Gastroesophageal sphincter (tissue), 4 donors: Measurements from ENCODE around the gene SCN1B. TPM values are rescaled to one million over a fixed set of nuclear protein-coding genes. Genes with fewer than 3 reads are reported as not detected.
"Not testable (repeated sequence)": the region's sequence is repeated elsewhere in the genome, so short reads cannot be mapped to it uniquely, and the experiment has no call there.

ENCODE experiments used
- ATAC-seq: fragments of 150-250 bp; one replicate; pipeline ENCODE4 v1.9.1; 2016; ENCODE audit warnings: mild to moderate bottlenecking, moderate library complexity
- H3K27ac ChIP-seq, 4 donors: fragments of 200-600 bp; sonication (generic) in 3 of 4; 1 replicate in 3 of 4; 2 replicates in 1 of 4; pipeline ENCODE4 v1.5.1; 2016 to 2019
- H3K27me3 ChIP-seq: fragments of 200-600 bp; sonication (generic); one replicate; pipeline ENCODE4 v1.5.1; 2019
- H3K36me3 ChIP-seq, 2 donors: fragments of 200-600 bp; sonication (generic); one replicate each; pipeline ENCODE4 v1.5.1; 2019; ENCODE audit warnings: control low read depth in 1 of 2
- H3K4me1 ChIP-seq, 3 donors: fragments of 200-600 bp; sonication (generic); 1 replicate in 2 of 3; 2 replicates in 1 of 3; pipeline ENCODE4 v1.5.1; 2016 to 2019; ENCODE audit warnings: control low read depth in 2 of 3
- H3K4me3 ChIP-seq, 2 donors: fragments of 200-600 bp; sonication (generic); one replicate each; pipeline ENCODE4 v1.5.1; 2019; ENCODE audit warnings: mild to moderate bottlenecking in 1 of 2, moderate library complexity in 1 of 2
- H3K9me3 ChIP-seq, 3 donors: fragments of 200-600 bp; sonication (generic); one replicate each; pipeline ENCODE4 v1.5.1; 2017 to 2019; ENCODE audit warnings: control low read depth in 2 of 3
- EP300 ChIP-seq: sonication (generic); formaldehyde crosslinking; IDR thresholded peaks from one replicate; pipeline ENCODE4 v1.6.1; 2017; ENCODE audit warnings: antibody characterized with exemption, mild to moderate bottlenecking
- POLR2A ChIP-seq, 2 donors: fragments of 450-650 bp; IDR thresholded peaks; one replicate each; pipeline ENCODE4 v1.6.1; 2017; ENCODE audit warnings: antibody characterized with exemption in 2 of 2, mild to moderate bottlenecking in 2 of 2, moderate library complexity in 1 of 2
- POLR2AphosphoS5 ChIP-seq: sonication (generic); formaldehyde crosslinking; IDR thresholded peaks from one replicate; pipeline ENCODE4 v1.6.1; 2017; ENCODE audit warnings: antibody characterized with exemption
- WGBS, 2 donors: methylation state at CpG; one replicate each; pipeline ENCODE4 v1.1.5; 2018; ENCODE audit warnings: low coverage in 1 of 2; 5-methylcytosine and 5-hydroxymethylcytosine counted together
- total RNA-seq, 4 donors: library from RNA; depleted of rRNA; stranded (reverse); fragments of >200 nt; gene quantifications; one replicate each; pipeline ENCODE4 v1.1.0, GENCODE V29; 2016
- TF ChIP-seq, protein P1 (sequence below), 4 experiments: fragments of 200-600 bp in 2 of 4; fragments of 450-650 bp in 2 of 4; sonication (generic) in 1 of 4; IDR thresholded peaks; one replicate each; pipeline ENCODE4 v1.5.1; 2017 to 2019; ENCODE audit warnings: antibody characterized with exemption in 4 of 4, mild to moderate bottlenecking in 2 of 4, moderate library complexity in 2 of 4

The SCN1B gene
- total RNA-seq, 4 donors from 2014 or later = 5.3 to 13.2 (median 9.5) TPM

DNA sequence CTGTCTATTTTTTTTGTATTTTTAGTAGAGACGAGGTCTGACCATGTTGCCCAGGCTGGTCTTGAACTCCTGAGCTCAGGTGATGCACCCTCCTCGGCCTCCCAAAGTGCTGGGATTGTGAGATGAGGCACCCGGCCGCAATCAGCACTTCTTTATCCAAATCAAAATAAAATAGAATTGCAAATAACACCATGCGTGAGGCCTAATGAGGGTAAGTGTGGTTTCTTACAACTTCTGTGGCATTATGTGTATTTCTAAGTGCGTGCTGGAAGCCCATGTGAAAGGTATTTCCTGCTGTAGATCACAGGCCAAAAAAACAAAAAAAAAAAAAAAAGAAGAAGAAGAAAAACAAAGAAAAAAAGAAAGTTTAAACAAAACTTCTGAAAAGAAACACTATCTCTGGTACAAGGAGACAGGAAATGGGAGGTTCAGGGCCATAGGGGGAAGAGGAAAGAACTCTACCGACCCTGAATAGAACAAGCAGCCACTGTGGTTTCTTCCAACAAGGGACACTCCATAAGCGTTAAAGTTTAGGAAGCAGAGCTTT, 33.1 kb upstream of the SCN1B start:
- ATAC-seq = no peak
- H3K9me3 ChIP-seq = no peaks in the 10 kb centered on the region
- peaks cover 0 to 57% (median 17%) of the 10 kb centered on the region in 3 donors for H3K4me1 ChIP-seq
- 48 to 68% methylated on average over 7 of the region's 8 CpGs for WGBS, 2 donors
- no peaks in the 10 kb centered on the region for H3K27me3 ChIP-seq
- H3K36me3 ChIP-seq = peaks cover 0 to 3% of the 10 kb centered on the region in 2 donors
- no peak overlapping the region for H3K4me3 ChIP-seq
- peak overlapping the region in 3 of 4 donors; percentile 34 to 53 (median 37) for H3K27ac ChIP-seq
- TF ChIP-seq EP300 = no peak
- no peak for TF ChIP-seq POLR2AphosphoS5
- TF ChIP-seq, protein P1, sequence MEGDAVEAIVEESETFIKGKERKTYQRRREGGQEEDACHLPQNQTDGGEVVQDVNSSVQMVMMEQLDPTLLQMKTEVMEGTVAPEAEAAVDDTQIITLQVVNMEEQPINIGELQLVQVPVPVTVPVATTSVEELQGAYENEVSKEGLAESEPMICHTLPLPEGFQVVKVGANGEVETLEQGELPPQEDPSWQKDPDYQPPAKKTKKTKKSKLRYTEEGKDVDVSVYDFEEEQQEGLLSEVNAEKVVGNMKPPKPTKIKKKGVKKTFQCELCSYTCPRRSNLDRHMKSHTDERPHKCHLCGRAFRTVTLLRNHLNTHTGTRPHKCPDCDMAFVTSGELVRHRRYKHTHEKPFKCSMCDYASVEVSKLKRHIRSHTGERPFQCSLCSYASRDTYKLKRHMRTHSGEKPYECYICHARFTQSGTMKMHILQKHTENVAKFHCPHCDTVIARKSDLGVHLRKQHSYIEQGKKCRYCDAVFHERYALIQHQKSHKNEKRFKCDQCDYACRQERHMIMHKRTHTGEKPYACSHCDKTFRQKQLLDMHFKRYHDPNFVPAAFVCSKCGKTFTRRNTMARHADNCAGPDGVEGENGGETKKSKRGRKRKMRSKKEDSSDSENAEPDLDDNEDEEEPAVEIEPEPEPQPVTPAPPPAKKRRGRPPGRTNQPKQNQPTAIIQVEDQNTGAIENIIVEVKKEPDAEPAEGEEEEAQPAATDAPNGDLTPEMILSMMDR (IDR thresholded peaks at IDR 0.05) = no peak
- TF ChIP-seq POLR2A (IDR thresholded peaks at IDR 0.05) = no peak

DNA sequence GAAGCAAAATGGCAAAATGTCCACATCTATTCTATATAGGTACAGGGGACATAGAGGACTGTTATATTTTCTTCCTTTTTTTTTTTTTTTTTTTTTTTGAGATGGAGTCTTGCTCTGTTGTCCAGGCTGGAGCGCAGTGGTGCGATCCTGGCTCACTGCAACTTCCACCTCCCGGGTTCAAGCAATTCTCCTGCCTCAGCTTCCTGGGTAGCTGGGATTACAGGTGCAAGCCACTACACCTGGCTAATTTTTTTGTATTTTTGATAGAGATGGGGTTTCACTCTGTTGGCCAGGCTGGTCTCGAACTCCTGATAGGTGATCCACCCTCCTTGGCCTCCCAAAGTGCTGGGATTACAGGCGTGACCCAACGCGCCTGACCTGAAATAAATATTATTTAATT, 32.0 kb upstream of the SCN1B start:
- not testable (repeated sequence) for H3K9me3 ChIP-seq, H3K36me3 ChIP-seq, ATAC-seq, H3K4me3 ChIP-seq, H3K27me3 ChIP-seq
- WGBS, 2 donors = 100% methylated on average over 4 of the region's 7 CpGs; no CpG with 5 or more reads in 1 of the 2 donors
- Histone ChIP-seq H3K4me1 (peaks cover 0 to 68% (median 25%) of the 10 kb centered on the region in 3 donors), H3K27ac (peak overlapping the region in 2 of 4 donors; percentile 99)

DNA sequence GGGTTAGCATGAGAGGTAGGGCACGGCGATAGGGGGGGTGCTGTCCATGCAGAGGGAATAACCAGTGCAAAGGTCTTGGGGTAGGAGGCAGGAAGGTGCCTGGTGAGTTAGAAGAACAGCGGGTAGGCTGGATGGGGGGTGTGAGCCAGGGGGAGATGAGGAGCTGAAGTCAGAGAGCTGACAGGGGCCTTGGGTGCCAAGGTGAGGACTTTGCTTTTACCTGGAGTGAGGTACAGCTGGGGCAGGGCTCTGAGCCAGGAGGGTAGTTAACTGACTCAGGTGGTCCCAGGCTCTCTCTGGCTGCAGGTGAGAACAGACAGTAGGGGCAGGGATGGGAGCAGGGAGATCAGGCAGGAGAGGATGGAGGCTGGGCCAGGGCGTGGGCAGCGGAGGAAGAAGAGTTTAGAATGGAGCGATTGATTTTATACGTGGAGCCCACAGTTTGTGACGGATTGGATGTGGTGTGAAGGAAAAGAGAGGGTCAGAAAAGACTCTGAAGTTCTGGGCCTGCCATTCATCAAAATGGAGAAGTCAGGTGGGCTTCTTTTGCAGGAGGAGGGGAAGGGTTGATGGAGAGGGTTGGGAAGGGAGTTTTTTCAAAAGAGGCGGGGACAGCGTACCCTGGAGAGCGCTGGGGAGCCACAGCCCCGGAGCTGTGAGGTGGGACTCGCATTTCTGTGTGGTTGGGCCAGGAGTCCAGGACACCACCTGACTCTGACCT, 31.3 kb upstream of the SCN1B start:
- Histone ChIP-seq H3K9me3 (no peaks in the 10 kb centered on the region), H3K4me1 (peaks cover 0 to 75% (median 29%) of the 10 kb centered on the region in 3 donors), H3K36me3 (peaks cover 0 to 9% of the 10 kb centered on the region in 2 donors), H3K27me3 (no peaks in the 10 kb centered on the region), H3K4me3 (peak overlapping the region; percentile 89 to 94), H3K27ac (peak overlapping the region; percentile 95 to 99 (median 98))
- no peak for ATAC-seq
- 36 to 37% methylated on average over 3 to 13 of the region's 13 CpGs for WGBS, 2 donors
- TF ChIP-seq, protein P1 (IDR thresholded peaks at IDR 0.05) = no peak
- TF ChIP-seq EP300 = no peak
- TF ChIP-seq POLR2A (IDR thresholded peaks at IDR 0.05) = no peak
- TF ChIP-seq POLR2AphosphoS5 = no peak

DNA sequence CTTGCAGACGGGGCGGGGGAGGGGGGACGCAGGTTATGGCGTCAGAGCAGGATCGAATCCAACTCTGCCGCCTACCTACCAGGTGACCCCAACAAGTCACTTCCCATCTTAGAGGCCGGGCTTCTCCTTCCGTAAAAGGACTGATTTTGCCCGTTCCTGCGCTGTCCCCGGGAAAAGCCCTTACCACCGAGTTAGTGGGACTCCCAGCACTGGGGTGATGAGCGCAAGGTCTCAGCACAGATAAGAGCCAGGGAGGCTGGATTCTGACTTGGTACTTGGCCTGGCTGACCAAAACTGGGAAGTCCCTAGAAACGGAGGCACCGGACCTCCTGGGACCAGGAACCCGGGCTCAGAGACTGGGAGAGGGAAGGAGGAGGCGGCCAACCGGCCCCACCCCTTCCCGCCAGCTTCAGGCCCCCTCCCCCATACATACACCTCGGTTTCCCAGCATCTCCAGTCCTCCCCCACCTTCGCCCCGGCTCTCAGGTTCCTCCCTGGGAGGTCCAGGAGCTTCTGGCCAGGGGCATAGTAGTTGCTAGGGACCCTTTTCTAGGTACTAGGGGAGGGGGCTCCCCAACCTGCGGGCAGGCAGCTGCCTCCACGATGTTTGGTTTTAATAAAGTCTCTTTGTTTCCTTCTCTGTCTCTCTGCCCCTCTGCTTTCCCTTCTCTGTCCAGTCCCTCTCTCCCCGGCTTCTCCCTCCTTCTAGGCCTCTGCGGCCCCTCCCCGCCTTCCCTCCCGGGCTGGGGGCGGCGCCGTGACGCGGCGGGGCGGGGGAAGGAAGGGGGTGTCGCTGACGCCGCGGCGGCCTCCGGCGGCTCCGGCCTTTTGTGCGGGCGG, 30.6 kb upstream of the SCN1B start, which contains the start of gene GRAMD1A:
TSS of gene GRAMD1A (plus strand) at position 826 of the 840 bp plus-strand sequence. CDS start 156 bp downstream, outside the sequence.
- H3K27ac ChIP-seq = peak within 1 kb of the TSS; percentile 95 to 99 (median 98)
- no peak for TF ChIP-seq EP300
- peak; percentile 91 for TF ChIP-seq POLR2AphosphoS5
- peak; percentile 17 to 79 for TF ChIP-seq POLR2A (IDR thresholded peaks at IDR 0.05)
- TF ChIP-seq, protein P1 (IDR thresholded peaks at IDR 0.05) = no peak
- peak within 1 kb of the TSS; percentile 89 to 94 for H3K4me3 ChIP-seq
- no peaks in the 10 kb centered on the region for H3K9me3 ChIP-seq
- WGBS, 2 donors = 0% methylated on average over 3 of the region's 45 CpGs
- H3K4me1 ChIP-seq = peaks cover 0 to 75% (median 29%) of the 10 kb centered on the region in 3 donors
- H3K27me3 ChIP-seq = no peaks in the 10 kb centered on the region
- H3K36me3 ChIP-seq = peaks cover 0 to 9% of the 10 kb centered on the region in 2 donors
- peak; percentile 93 for ATAC-seq

DNA sequence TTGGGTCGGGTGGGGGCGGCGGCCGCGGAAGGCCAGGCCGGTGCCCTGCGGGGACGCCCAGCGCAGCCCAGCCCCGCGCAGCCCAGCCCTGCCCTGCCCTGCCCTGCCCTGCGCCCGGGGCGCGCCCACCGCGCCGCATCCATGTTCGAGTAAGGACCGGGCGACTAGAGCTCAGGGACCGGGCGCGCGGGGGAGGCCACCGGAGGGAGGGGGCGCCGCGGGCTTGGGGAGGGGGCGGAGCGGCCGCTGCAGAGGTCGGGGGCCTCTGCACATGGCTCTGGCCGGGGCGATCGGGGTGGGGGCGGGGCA, 30.0 kb upstream of the SCN1B start:
- H3K4me1 ChIP-seq = peaks cover 0 to 75% (median 29%) of the 10 kb centered on the region in 3 donors
- ATAC-seq = no peak

More for the DNA sequence above, 30.0 kb upstream of the SCN1B start:
- H3K27me3 ChIP-seq = no peaks in the 10 kb centered on the region
- TF ChIP-seq POLR2AphosphoS5 = no peak
- peak; percentile 44 to 74 for TF ChIP-seq POLR2A (IDR thresholded peaks at IDR 0.05)
- H3K4me3 ChIP-seq = peak overlapping the region; percentile 89 to 94
- no peaks in the 10 kb centered on the region for H3K9me3 ChIP-seq
- peak overlapping the region; percentile 92 to 99 (median 98) for H3K27ac ChIP-seq
- WGBS, 2 donors = no CpG with 5 or more reads among the region's 37 CpGs
- peaks cover 0 to 11% of the 10 kb centered on the region in 2 donors for H3K36me3 ChIP-seq
